ENCODE data around the gene ZNF467.

ZNF467 gene

GRCh38 chr7:149808311-149808710, 34.9 kb upstream of the ZNF467 start:
- no peak for DNase-seq (ENCODE audit: low read depth)

GRCh38 chr7:149806726-149807125, 33.3 kb upstream of the ZNF467 start:
- DNase-seq (ENCODE audit: low read depth): no peak

GRCh38 chr7:149804106-149804505, 30.7 kb upstream of the ZNF467 start:
- DNase-seq (ENCODE audit: low read depth): no peak

GRCh38 chr7:149803551-149804074, 30.2 kb upstream of the ZNF467 start:
- DNase-seq (ENCODE audit: low read depth): no peak

GRCh38 chr7:149802966-149803365, 29.6 kb upstream of the ZNF467 start:
- DNase-seq (ENCODE audit: low read depth): no peak

- no peak for DNase-seq (ENCODE audit: low read depth)
Observed at GRCh38 chr7:149801816-149802215, 28.4 kb upstream of the ZNF467 start.

GRCh38 chr7:149801002-149801566, 27.7 kb upstream of the ZNF467 start:
- no peak for DNase-seq (ENCODE audit: low read depth)

GRCh38 chr7:149800169-149800555, 26.8 kb upstream of the ZNF467 start:
- DNase-seq (ENCODE audit: low read depth): no peak

- DNase-seq (ENCODE audit: low read depth): peak; percentile 41
Observed at GRCh38 chr7:149799397-149800168, 26.2 kb upstream of the ZNF467 start.

- DNase-seq (ENCODE audit: low read depth): no peak
Observed at GRCh38 chr7:149797771-149798170, 24.4 kb upstream of the ZNF467 start.

GRCh38 chr7:149796287-149796860, 23.0 kb upstream of the ZNF467 start:
- no peak for DNase-seq (ENCODE audit: low read depth)

- DNase-seq (ENCODE audit: low read depth): no peak
Observed at GRCh38 chr7:149795126-149795525, 21.7 kb upstream of the ZNF467 start.

- no peak for DNase-seq (ENCODE audit: low read depth)
Observed at GRCh38 chr7:149794661-149795060, 21.3 kb upstream of the ZNF467 start.

- no peak for DNase-seq (ENCODE audit: low read depth)
Observed at GRCh38 chr7:149793261-149793660, 19.9 kb upstream of the ZNF467 start.

- DNase-seq (ENCODE audit: low read depth): no peak
Observed at GRCh38 chr7:149792220-149792595, 18.8 kb upstream of the ZNF467 start.

GRCh38 chr7:149791411-149792219, 18.2 kb upstream of the ZNF467 start:
- DNase-seq (ENCODE audit: low read depth): no peak

- no peak for DNase-seq (ENCODE audit: low read depth)
Observed at GRCh38 chr7:149790754-149791360, 17.5 kb upstream of the ZNF467 start.

GRCh38 chr7:149790146-149790548, 16.8 kb upstream of the ZNF467 start:
- no peak for DNase-seq (ENCODE audit: low read depth)

GRCh38 chr7:149789101-149789500, 15.7 kb upstream of the ZNF467 start:
- DNase-seq (ENCODE audit: low read depth): no peak

GRCh38 chr7:149788300-149788851, 15.0 kb upstream of the ZNF467 start:
- no peak for DNase-seq (ENCODE audit: low read depth)

- DNase-seq (ENCODE audit: low read depth): no peak
Observed at GRCh38 chr7:149787428-149788299, 14.3 kb upstream of the ZNF467 start.
